Ovary (tissue), 3 donors: ENCODE data around the gene THSD7A.

Experiments
- EP300 ChIP-seq: sonication (generic); formaldehyde crosslinking; IDR thresholded peaks from one replicate; pipeline ENCODE4 v1.6.1; 2017; ENCODE audit warnings: antibody characterized with exemption
- POLR2A ChIP-seq: fragments of 450-650 bp; IDR thresholded peaks from one replicate; pipeline ENCODE4 v1.6.1; 2017; ENCODE audit warnings: antibody characterized with exemption, mild to moderate bottlenecking, moderate library complexity
- TF ChIP-seq, protein P1 (sequence below), 3 donors: fragments of 450-650 bp in 2 of 3; fragments of 200-600 bp in 1 of 3; IDR thresholded peaks; one replicate each; pipeline versions ENCODE4 v1.5.1 to v1.8.0; 2016 to 2022; ENCODE audit warnings: antibody characterized with exemption in 3 of 3, mild to moderate bottlenecking in 1 of 3
- donor health status: DM: no; HTN: no; CAD: no.

GRCh38 chr7:11327633-11328032 lies 504.4 kb downstream of the THSD7A start:
- TF ChIP-seq, protein P1, sequence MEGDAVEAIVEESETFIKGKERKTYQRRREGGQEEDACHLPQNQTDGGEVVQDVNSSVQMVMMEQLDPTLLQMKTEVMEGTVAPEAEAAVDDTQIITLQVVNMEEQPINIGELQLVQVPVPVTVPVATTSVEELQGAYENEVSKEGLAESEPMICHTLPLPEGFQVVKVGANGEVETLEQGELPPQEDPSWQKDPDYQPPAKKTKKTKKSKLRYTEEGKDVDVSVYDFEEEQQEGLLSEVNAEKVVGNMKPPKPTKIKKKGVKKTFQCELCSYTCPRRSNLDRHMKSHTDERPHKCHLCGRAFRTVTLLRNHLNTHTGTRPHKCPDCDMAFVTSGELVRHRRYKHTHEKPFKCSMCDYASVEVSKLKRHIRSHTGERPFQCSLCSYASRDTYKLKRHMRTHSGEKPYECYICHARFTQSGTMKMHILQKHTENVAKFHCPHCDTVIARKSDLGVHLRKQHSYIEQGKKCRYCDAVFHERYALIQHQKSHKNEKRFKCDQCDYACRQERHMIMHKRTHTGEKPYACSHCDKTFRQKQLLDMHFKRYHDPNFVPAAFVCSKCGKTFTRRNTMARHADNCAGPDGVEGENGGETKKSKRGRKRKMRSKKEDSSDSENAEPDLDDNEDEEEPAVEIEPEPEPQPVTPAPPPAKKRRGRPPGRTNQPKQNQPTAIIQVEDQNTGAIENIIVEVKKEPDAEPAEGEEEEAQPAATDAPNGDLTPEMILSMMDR (IDR thresholded peaks at IDR 0.05): no peak
- TF ChIP-seq POLR2A (no peak), EP300 (no peak)
